HG02763 (cell line): ENCODE results near the gene GRIP1.

Source experiments
- ATAC-seq: cut with Tn5 transposase; IDR thresholded peaks from one replicate; pipeline ENCODE4 v1.9.1; 2021; ENCODE audit warnings: mild to moderate bottlenecking, moderate library complexity; ENCODE audit not compliant: unreplicated experiment

Gene GRIP1

GRCh38 chr12:66399911-66400306 is 279.0 kb downstream of the GRIP1 start:
- ATAC-seq, result no peak

GRCh38 chr12:66398931-66399910 is 279.7 kb downstream of the GRIP1 start:
- ATAC-seq, result no peak

GRCh38 chr12:66397574-66398290 is 281.1 kb downstream of the GRIP1 start:
- ATAC-seq, result no peak

- no peak for ATAC-seq
Measured at GRCh38 chr12:66393890-66394289, 285.0 kb downstream of the GRIP1 start.

- ATAC-seq, result no peak
Measured at GRCh38 chr12:66392266-66392915, 286.5 kb downstream of the GRIP1 start.

- no peak for ATAC-seq
Measured at GRCh38 chr12:66388517-66388916, 290.4 kb downstream of the GRIP1 start.

- ATAC-seq, result no peak
Measured at GRCh38 chr12:66387117-66387516, 291.8 kb downstream of the GRIP1 start.

GRCh38 chr12:66380769-66381535 is 297.9 kb downstream of the GRIP1 start:
- ATAC-seq, result no peak

GRCh38 chr12:66379616-66380015 is 299.3 kb downstream of the GRIP1 start:
- ATAC-seq, result no peak

- ATAC-seq, result no peak
Measured at GRCh38 chr12:66375560-66375959, 303.3 kb downstream of the GRIP1 start.

- ATAC-seq, result no peak
Measured at GRCh38 chr12:66371982-66372381, 306.9 kb downstream of the GRIP1 start.

GRCh38 chr12:66367015-66367667 is 311.7 kb downstream of the GRIP1 start:
- no peak for ATAC-seq

GRCh38 chr12:66365718-66366490 is 313.0 kb downstream of the GRIP1 start:
- ATAC-seq, result no peak

GRCh38 chr12:66361703-66362102 is 317.2 kb downstream of the GRIP1 start:
- no peak for ATAC-seq

GRCh38 chr12:66359300-66359699 is 319.6 kb downstream of the GRIP1 start:
- ATAC-seq, result no peak

- no peak for ATAC-seq
Measured at GRCh38 chr12:66354291-66354690, 324.6 kb downstream of the GRIP1 start.

- no peak for ATAC-seq
Measured at GRCh38 chr12:66352899-66353298, 326.0 kb downstream of the GRIP1 start.

GRCh38 chr12:66352197-66352596 is 326.7 kb downstream of the GRIP1 start:
- no peak for ATAC-seq

- no peak for ATAC-seq
Measured at GRCh38 chr12:66351301-66351700, 327.6 kb downstream of the GRIP1 start.
